Measurements from ENCODE around the gene DISC1. TPM values are rescaled to one million over a fixed set of nuclear protein-coding genes. Genes with fewer than 3 reads are reported as not detected.

The DISC1 gene
- total RNA-seq, 2 donors from 2014 or later, result 2.3 to 7.0 TPM

DNA sequence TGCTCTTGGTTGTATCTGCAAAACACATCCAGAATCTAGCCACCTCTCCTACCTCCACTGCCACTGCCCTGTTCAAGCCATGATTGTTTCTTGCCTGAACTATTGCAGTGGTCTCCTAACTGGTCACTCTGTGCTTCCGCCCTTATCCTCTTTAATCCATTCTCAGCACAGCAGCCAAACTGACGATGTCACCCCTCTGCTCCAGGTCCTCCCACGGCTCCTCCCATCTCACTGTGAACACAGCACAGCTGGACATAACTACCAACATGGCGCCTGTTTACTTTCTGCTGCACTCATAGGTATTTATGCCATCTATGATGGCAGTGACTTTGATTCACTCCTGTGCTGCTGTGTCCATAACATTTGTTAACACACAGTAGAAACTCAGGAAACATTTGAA, 406.7 kb downstream of the DISC1 start:
- ATAC-seq, result no peak
- intact Hi-C loops (cut with DNase I), result no loop called here
- Histone ChIP-seq H3K27ac (no peak overlapping the region), H3K4me3 (no peak overlapping the region), H3K36me3 (replicated peaks in 1 of 2; ENCODE audit: insufficient read depth in 1 of 2, low read depth in 2 of 2) (no peaks in the 10 kb centered on the region), H3K4me1 (no peaks in the 10 kb centered on the region), H3K9me3 (no peaks in the 10 kb centered on the region), H3K27me3 (no peaks in the 10 kb centered on the region)
- TF ChIP-seq POLR2A (IDR thresholded peaks at IDR 0.05), result no peak
- TF ChIP-seq, protein P1, sequence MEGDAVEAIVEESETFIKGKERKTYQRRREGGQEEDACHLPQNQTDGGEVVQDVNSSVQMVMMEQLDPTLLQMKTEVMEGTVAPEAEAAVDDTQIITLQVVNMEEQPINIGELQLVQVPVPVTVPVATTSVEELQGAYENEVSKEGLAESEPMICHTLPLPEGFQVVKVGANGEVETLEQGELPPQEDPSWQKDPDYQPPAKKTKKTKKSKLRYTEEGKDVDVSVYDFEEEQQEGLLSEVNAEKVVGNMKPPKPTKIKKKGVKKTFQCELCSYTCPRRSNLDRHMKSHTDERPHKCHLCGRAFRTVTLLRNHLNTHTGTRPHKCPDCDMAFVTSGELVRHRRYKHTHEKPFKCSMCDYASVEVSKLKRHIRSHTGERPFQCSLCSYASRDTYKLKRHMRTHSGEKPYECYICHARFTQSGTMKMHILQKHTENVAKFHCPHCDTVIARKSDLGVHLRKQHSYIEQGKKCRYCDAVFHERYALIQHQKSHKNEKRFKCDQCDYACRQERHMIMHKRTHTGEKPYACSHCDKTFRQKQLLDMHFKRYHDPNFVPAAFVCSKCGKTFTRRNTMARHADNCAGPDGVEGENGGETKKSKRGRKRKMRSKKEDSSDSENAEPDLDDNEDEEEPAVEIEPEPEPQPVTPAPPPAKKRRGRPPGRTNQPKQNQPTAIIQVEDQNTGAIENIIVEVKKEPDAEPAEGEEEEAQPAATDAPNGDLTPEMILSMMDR (IDR thresholded peaks at IDR 0.05), result no peak
- no peak for DNase-seq
- WGBS, 2 donors, result 74 to 81% methylated on average over 4 of the region's 4 CpGs

DNA sequence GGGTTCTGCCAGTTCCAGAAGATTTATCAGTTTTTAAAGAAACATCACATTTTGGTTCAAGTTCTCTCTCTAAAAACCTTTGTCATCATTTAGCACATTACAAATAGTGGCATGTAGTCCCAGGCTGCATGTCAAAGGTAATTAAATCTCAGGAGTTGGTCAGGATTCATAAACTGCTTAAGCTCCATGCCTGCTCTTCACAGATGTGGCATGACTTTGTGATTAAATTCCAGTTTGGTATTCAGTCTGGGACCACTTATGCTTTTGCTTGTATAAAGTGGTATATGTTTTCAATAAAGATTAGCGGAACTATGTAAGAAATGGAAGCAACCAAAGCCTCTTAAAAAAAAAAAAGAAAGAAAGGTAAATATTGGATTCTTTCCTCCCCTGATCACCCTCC, 408.0 kb downstream of the DISC1 start:
- no peak for TF ChIP-seq POLR2A (IDR thresholded peaks at IDR 0.05)
- TF ChIP-seq, protein P1 (IDR thresholded peaks at IDR 0.05), result no peak
- intact Hi-C loops (cut with DNase I), result no loop called here
- 93 to 100% methylated on average over 1 of the region's 1 CpG for WGBS, 2 donors
- H3K27me3 ChIP-seq, result no peaks in the 10 kb centered on the region
- H3K9me3 ChIP-seq, result no peaks in the 10 kb centered on the region
- DNase-seq (no peak), ATAC-seq (no peak)
- no peak overlapping the region for H3K27ac ChIP-seq
- H3K4me3 ChIP-seq, result no peak overlapping the region
- no peaks in the 10 kb centered on the region for H3K4me1 ChIP-seq
- no peaks in the 10 kb centered on the region for H3K36me3 ChIP-seq (replicated peaks in 1 of 2; ENCODE audit: insufficient read depth in 1 of 2, low read depth in 2 of 2)

DNA sequence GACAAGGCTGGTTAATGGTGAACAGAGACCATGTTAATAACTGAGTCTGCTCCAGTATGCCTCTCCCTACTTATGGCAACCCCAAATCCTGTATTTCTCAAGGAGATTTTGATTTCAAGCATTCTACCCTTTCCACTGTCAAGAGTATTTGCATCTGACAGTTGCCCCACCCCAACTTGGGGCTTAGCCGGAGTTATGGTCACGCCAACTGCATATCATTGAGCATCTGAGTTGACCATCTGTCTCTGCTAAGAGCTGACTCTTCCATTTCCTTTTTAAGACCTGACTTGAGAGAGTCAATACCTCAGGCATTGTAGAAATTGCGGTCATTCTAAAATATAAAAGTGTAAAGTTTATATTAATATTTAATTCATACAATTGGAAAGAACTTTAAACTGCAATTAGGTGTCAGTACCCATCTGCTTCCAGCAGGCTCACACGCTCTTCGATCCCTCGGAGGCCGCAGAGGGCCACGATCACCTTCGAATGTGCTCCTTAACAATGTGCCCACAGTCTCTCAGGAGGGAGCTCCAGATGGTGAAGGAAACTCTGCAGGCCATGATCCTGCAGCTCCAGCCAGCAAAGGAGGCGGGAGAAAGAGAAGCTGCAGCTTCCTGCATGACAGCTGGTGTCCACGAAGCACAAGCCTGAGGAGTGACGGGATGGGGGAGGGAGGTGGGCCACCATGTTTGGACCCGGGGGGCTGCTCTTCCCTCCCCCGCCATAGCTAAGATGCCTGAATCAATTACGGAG, 409.8 kb downstream of the DISC1 start:
- intact Hi-C loops (cut with DNase I), result no loop called here
- H3K36me3 ChIP-seq (replicated peaks in 1 of 2; ENCODE audit: insufficient read depth in 1 of 2, low read depth in 2 of 2), result no peaks in the 10 kb centered on the region
- H3K27ac ChIP-seq, result no peak overlapping the region
- no peaks in the 10 kb centered on the region for H3K27me3 ChIP-seq
- no peaks in the 10 kb centered on the region for H3K9me3 ChIP-seq
- DNase-seq, result no peak
- no peaks in the 10 kb centered on the region for H3K4me1 ChIP-seq
- TF ChIP-seq, protein P1 (IDR thresholded peaks at IDR 0.05), result no peak
- no peak for TF ChIP-seq POLR2A (IDR thresholded peaks at IDR 0.05)
- WGBS, 2 donors, result 80 to 90% methylated on average over 13 to 15 of the region's 15 CpGs
- ATAC-seq, result no peak
- H3K4me3 ChIP-seq, result no peak overlapping the region

GRCh38 chr1:232037774-232038388, 411.3 kb downstream of the DISC1 start:
- TF ChIP-seq POLR2A (IDR thresholded peaks at IDR 0.05), result no peak
- TF ChIP-seq, protein P1 (IDR thresholded peaks at IDR 0.05), result no peak
- Histone ChIP-seq H3K4me1 (no peaks in the 10 kb centered on the region), H3K27ac (no peak overlapping the region), H3K4me3 (no peak overlapping the region), H3K27me3 (no peaks in the 10 kb centered on the region), H3K36me3 (replicated peaks in 1 of 2; ENCODE audit: insufficient read depth in 1 of 2, low read depth in 2 of 2) (no peaks in the 10 kb centered on the region), H3K9me3 (no peaks in the 10 kb centered on the region)
- no peak for ATAC-seq
- intact Hi-C loops (cut with DNase I), result no loop called here
- DNase-seq, result no peak
- 95 to 100% methylated on average over 1 of the region's 1 CpG for WGBS, 2 donors
